Suprapubic skin (tissue), 4 donors: ENCODE measurements around the gene CTRL. TPM values are rescaled to one million over a fixed set of nuclear protein-coding genes. Genes with fewer than 3 reads are reported as not detected.
A peak's percentile ranks its signal among the peaks of the same experiment; 100 is the strongest.

Source experiments
- DNase-seq, 2 donors: peaks; one replicate each; pipeline ENCODE4 v3.0.0-alpha.2; 2019; ENCODE audit warnings: low spot score in 2 of 2
- H3K27ac ChIP-seq: fragments of 200-600 bp; sonication (generic); one replicate; pipeline ENCODE4 v1.5.1; 2019
- H3K27me3 ChIP-seq: fragments of 200-600 bp; sonication (generic); one replicate; pipeline ENCODE4 v1.5.1; 2019
- H3K36me3 ChIP-seq: fragments of 200-600 bp; sonication (generic); one replicate; pipeline ENCODE4 v1.5.1; 2019
- H3K4me1 ChIP-seq: fragments of 200-600 bp; sonication (generic); one replicate; pipeline ENCODE4 v1.5.1; 2019
- H3K4me3 ChIP-seq: fragments of 200-600 bp; sonication (generic); one replicate; pipeline ENCODE4 v1.5.1; 2019; ENCODE audit warnings: mild to moderate bottlenecking
- H3K9me3 ChIP-seq: fragments of 200-600 bp; sonication (generic); one replicate; pipeline ENCODE4 v1.5.1; 2019
- EP300 ChIP-seq: sonication (generic); formaldehyde crosslinking; IDR thresholded peaks from one replicate; pipeline ENCODE4 v1.6.1; 2017; ENCODE audit warnings: antibody characterized with exemption
- POLR2A ChIP-seq, 2 donors: fragments of 450-650 bp; IDR thresholded peaks; one replicate each; pipeline ENCODE4 v1.6.1; 2017; ENCODE audit warnings: antibody characterized with exemption in 2 of 2, mild to moderate bottlenecking in 2 of 2, moderate library complexity in 2 of 2
- POLR2AphosphoS5 ChIP-seq, 3 donors: sonication (generic); formaldehyde crosslinking; IDR thresholded peaks; one replicate each; pipeline ENCODE4 v1.6.1; 2017; ENCODE audit warnings: antibody characterized with exemption in 3 of 3
- WGBS: methylation state at CpG from one replicate; pipeline ENCODE4 v1.1.5; 2018; 5-methylcytosine and 5-hydroxymethylcytosine counted together
- total RNA-seq, 4 donors: library from RNA; depleted of rRNA; stranded (reverse); fragments of >200 nt; gene quantifications; one replicate each; pipeline ENCODE4 v1.1.0, GENCODE V29; 2016
- TF ChIP-seq, protein P1 (sequence below), 2 donors: fragments of 200-600 bp in 1 of 2; fragments of 450-650 bp in 1 of 2; sonication (generic) in 1 of 2; IDR thresholded peaks; one replicate each; pipeline ENCODE4 v1.5.1; 2016 to 2019; ENCODE audit warnings: antibody characterized with exemption in 2 of 2, mild to moderate bottlenecking in 1 of 2, moderate library complexity in 1 of 2

CTRL gene
- total RNA-seq, 4 donors from 2014 or later, result 0.55 to 2.7 (median 1.8) TPM

DNA sequence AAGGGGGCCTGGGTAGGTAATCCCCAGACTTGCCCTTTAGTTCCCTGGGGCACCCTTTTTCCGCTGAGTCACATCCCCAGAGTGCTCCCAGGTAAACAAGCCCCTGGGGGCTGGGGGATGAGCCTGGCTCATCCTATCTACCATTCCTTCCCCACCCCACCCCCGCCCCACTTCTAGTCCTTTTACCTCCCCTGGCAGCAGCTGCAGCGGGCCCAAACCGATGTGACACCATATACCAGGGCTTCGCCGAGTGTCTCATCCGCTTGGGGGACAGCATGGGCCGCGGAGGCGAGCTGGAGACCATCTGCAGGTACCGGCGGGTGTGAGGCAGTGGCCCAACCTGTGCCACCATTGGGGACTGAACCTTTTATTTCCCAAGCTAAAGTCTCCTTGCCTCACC is 46.1 kb downstream of the CTRL start:
- no peak for DNase-seq
- no peak overlapping the region for H3K4me3 ChIP-seq
- H3K4me1 ChIP-seq, result peaks cover 16% of the 10 kb centered on the region
- no peak overlapping the region for H3K27ac ChIP-seq
- TF ChIP-seq, protein P1, sequence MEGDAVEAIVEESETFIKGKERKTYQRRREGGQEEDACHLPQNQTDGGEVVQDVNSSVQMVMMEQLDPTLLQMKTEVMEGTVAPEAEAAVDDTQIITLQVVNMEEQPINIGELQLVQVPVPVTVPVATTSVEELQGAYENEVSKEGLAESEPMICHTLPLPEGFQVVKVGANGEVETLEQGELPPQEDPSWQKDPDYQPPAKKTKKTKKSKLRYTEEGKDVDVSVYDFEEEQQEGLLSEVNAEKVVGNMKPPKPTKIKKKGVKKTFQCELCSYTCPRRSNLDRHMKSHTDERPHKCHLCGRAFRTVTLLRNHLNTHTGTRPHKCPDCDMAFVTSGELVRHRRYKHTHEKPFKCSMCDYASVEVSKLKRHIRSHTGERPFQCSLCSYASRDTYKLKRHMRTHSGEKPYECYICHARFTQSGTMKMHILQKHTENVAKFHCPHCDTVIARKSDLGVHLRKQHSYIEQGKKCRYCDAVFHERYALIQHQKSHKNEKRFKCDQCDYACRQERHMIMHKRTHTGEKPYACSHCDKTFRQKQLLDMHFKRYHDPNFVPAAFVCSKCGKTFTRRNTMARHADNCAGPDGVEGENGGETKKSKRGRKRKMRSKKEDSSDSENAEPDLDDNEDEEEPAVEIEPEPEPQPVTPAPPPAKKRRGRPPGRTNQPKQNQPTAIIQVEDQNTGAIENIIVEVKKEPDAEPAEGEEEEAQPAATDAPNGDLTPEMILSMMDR (IDR thresholded peaks at IDR 0.05), result no peak
- TF ChIP-seq EP300 (no peak), POLR2AphosphoS5 (IDR thresholded peaks at IDR 0.05) (no peak)
- WGBS, result 89% methylated on average over 4 of the region's 12 CpGs
- H3K36me3 ChIP-seq, result peaks cover 52% of the 10 kb centered on the region
- no peaks in the 10 kb centered on the region for H3K27me3 ChIP-seq
- H3K9me3 ChIP-seq, result no peaks in the 10 kb centered on the region

DNA sequence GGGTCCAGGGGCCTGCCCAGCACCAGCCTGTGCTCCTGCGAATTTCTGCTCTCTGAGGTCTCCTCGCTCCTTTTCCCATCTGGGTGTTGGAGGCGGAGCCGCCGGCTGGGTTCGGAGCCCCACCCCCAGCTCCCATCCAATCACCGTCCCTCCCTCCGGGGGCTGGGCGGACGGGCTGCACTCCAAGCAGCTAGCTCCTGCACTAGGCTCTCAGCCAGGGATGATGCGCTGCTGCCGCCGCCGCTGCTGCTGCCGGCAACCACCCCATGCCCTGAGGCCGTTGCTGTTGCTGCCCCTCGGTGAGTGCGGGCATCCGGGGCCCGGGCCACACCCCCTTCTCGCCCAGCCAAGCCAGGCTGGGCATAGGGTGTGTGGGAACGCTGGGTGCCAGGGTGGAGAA is 47.0 kb downstream of the CTRL start, which contains the start of gene NRN1L:
Gene NRN1L, plus strand, starts transcription at position 202 of the 400 bp plus-strand sequence. Its CDS starts 19 bp downstream, at position 221.
- TF ChIP-seq, protein P1 (IDR thresholded peaks at IDR 0.05), result no peak
- no peak for TF ChIP-seq POLR2AphosphoS5 (IDR thresholded peaks at IDR 0.05)
- TF ChIP-seq EP300, result no peak
- TF ChIP-seq POLR2A (IDR thresholded peaks at IDR 0.05), result no peak
- Histone ChIP-seq H3K4me3 (peak within 1 kb of the TSS; percentile 16), H3K27me3 (no peaks in the 10 kb centered on the region), H3K27ac (no peak within 1 kb of the TSS), H3K36me3 (peaks cover 61% of the 10 kb centered on the region), H3K9me3 (no peaks in the 10 kb centered on the region), H3K4me1 (peaks cover 16% of the 10 kb centered on the region)
- 20% methylated on average over 14 of the region's 22 CpGs for WGBS
- DNase-seq, result peak; percentile 91 to 93

DNA sequence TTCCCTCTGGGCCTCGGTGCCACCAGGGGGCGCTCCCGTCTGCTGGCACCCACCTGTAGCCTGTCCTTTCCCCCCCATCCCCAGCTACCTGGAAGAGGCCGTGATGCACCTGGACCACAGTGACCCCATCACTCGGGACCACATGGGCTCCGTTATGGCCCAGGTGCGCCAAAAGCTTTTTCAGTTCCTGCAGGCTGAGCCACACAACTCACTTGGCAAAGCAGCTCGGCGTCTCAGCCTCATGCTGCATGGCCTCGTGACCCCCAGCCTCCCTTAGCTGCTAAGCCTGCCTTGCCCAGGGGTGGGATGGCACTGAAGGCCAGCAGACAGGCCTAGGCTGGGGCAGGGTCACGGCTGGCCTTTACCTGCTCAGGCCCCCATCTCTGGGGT is 47.8 kb downstream of the CTRL start:
- peaks cover 16% of the 10 kb centered on the region for H3K4me1 ChIP-seq
- TF ChIP-seq, protein P1 (IDR thresholded peaks at IDR 0.05), result peak; percentile 43 to 86
- TF ChIP-seq POLR2A (IDR thresholded peaks at IDR 0.05) (no peak), EP300 (no peak), POLR2AphosphoS5 (IDR thresholded peaks at IDR 0.05) (no peak)
- no peak overlapping the region for H3K27ac ChIP-seq
- 41% methylated on average over 7 of the region's 11 CpGs for WGBS
- H3K27me3 ChIP-seq, result no peaks in the 10 kb centered on the region
- no peaks in the 10 kb centered on the region for H3K9me3 ChIP-seq
- H3K36me3 ChIP-seq, result peaks cover 69% of the 10 kb centered on the region
- H3K4me3 ChIP-seq, result no peak overlapping the region
- peak in 1 of 2 donors; percentile 80 for DNase-seq

DNA sequence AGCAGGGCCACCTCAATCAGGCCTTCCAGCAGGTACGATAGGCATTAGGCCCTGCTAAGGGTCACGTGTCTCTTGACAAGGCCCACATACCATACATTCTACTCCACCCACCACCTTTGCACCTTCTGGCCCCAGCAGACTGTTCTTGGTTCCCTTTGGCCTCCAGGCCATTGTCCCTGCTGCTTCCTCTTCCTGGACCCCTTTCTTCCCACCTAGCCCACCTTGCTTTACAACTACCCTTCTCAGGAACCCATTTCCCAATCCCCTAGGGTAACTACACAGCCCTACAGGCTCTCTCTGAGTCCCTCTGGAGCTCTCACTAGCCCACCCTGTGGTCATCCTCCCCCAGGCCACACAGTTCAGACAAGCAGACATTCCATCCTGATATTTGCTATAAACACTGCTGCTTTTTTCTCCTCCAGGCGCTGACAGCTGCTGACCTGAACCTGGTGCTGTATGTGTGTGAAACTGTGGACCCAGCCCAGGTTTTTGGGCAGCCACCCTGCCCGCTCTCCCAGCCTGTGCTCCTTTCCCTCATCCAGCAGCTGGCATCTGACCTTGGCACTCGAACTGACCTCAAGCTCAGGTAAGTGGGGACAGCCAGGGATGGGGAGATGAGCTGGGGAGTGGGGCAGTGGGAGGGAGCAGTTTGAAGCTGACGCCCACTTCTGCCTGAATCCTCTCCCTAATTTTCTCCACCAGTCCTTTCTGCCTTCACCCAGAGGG is 48.4 kb downstream of the CTRL start:
- H3K4me1 ChIP-seq, result peaks cover 16% of the 10 kb centered on the region
- H3K27ac ChIP-seq, result no peak overlapping the region
- no peak overlapping the region for H3K4me3 ChIP-seq
- no peak for TF ChIP-seq POLR2A (IDR thresholded peaks at IDR 0.05)
- no peak for TF ChIP-seq EP300
- TF ChIP-seq, protein P1 (IDR thresholded peaks at IDR 0.05), result no peak
- TF ChIP-seq POLR2AphosphoS5 (IDR thresholded peaks at IDR 0.05), result no peak
- peaks cover 75% of the 10 kb centered on the region for H3K36me3 ChIP-seq
- H3K27me3 ChIP-seq, result no peaks in the 10 kb centered on the region
- DNase-seq, result no peak
- 84% methylated on average over 6 of the region's 6 CpGs for WGBS
- H3K9me3 ChIP-seq, result no peaks in the 10 kb centered on the region

DNA sequence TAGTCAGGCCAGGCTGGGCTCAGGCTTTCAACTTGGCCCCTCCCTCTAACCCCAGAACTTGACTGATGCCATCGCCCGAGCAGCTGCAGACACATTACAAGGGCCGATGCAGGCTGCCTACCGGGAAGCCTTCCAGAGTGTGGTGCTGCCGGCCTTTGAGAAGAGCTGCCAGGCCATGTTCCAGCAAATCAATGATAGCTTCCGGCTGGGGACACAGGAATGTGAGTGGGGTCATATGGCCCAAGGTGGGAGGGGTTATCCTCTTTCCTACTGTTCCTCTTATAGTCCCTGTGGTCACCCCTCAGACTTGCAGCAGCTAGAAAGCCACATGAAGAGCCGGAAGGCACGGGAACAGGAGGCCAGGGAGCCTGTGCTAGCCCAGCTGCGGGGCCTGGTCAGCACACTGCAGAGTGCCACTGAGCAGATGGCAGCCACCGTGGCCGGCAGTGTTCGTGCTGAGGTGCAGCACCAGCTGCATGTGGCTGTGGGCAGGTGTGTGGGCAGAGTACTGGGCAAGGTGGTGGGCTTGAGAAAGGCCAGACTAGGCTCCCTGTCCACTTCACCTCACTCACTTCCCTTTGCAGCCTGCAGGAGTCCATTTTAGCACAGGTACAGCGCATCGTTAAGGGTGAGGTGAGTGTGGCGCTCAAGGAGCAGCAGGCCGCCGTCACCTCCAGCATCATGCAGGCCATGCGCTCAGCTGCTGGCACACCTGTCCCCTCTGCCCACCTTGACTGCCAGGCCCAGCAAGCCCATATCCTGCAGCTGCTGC is 49.1 kb downstream of the CTRL start:
- Histone ChIP-seq H3K27ac (no peak overlapping the region), H3K9me3 (no peaks in the 10 kb centered on the region), H3K4me3 (no peak overlapping the region), H3K36me3 (peaks cover 82% of the 10 kb centered on the region), H3K4me1 (peaks cover 16% of the 10 kb centered on the region), H3K27me3 (no peaks in the 10 kb centered on the region)
- no peak for DNase-seq
- WGBS, result 78% methylated on average over 16 of the region's 18 CpGs
- TF ChIP-seq POLR2A (IDR thresholded peaks at IDR 0.05) (no peak), POLR2AphosphoS5 (IDR thresholded peaks at IDR 0.05) (no peak), EP300 (no peak)
- TF ChIP-seq, protein P1 (IDR thresholded peaks at IDR 0.05), result no peak
